Panc1 (cell line): Measurements from ENCODE around the gene PLEKHG4B. TPM values are rescaled to one million over a fixed set of nuclear protein-coding genes. Genes with fewer than 3 reads are reported as not detected.
A peak's percentile ranks its signal among the peaks of the same experiment; 100 is the strongest.

Experiments used
- ATAC-seq: fragments of 200-7000 bp; cut with Tn5 transposase; 2 replicates; pipeline ENCODE4 v1.9.1; 2020; ENCODE audit warnings: mild to moderate bottlenecking, moderate library complexity
- BruUV-seq: library from RNA; stranded (reverse); fragments of 400-500 nt; replicated peaks from 2 replicates; lab custom pipeline; 2021; lab: Mats Ljungman, UMichigan
- CTCF ChIA-PET: fragments of 300-600 bp; sonication (Branson Sonifier 250); formaldehyde crosslinking; loops from one replicate; lab custom pipeline; 2022; ENCODE audit warnings: antibody characterized with exemption; lab: Charles Lee
- POLR2A ChIA-PET: fragments of 300-600 bp; sonication (Branson Sonifier 250); formaldehyde crosslinking; loops from one replicate; lab custom pipeline; 2022; ENCODE audit warnings: antibody characterized with exemption; lab: Charles Lee
- DNase-seq: peaks from one replicate; pipeline ENCODE4 v3.0.0-alpha.2; 2010; ENCODE audit warnings: low read depth, low spot score
- H3K27ac ChIP-seq: 2 replicates; pipeline ENCODE4 v1.5.1; 2011; ENCODE audit warnings: mild to moderate bottlenecking, low read length, inconsistent platforms
- H3K27me3 ChIP-seq: fragments of 200-500 bp; sonication (Bioruptor generic); 2 replicates; pipeline ENCODE4 v1.6.0; 2014; ENCODE audit warnings: low read length, inconsistent platforms; ENCODE audit not compliant: control insufficient read depth, insufficient read depth
- H3K36me3 ChIP-seq: fragments of 200-500 bp; sonication (Bioruptor generic); 2 replicates; pipeline ENCODE4 v1.5.1; 2014; ENCODE audit warnings: inconsistent platforms, mild to moderate bottlenecking, low read length, moderate library complexity; ENCODE audit not compliant: control insufficient read depth, insufficient read depth
- H3K4me1 ChIP-seq: 2 replicates; pipeline ENCODE4 v1.5.1; 2011; ENCODE audit warnings: inconsistent platforms, mild to moderate bottlenecking, low read length, moderate library complexity; ENCODE audit not compliant: control insufficient read depth, insufficient read depth
- H3K4me3 ChIP-seq, 2 experiments: 2 replicates each; pipeline ENCODE4 v1.5.1; 2011 to 2012; ENCODE audit warnings: low read depth in 2 of 2, low read length in 2 of 2, mild to moderate bottlenecking in 2 of 2, inconsistent platforms in 1 of 2, moderate library complexity in 1 of 2
- H3K9me3 ChIP-seq: fragments of 200-500 bp; sonication (Bioruptor generic); 2 replicates; pipeline ENCODE4 v1.5.1; 2014; ENCODE audit warnings: low read depth, mild to moderate bottlenecking, inconsistent platforms, low read length, moderate library complexity; ENCODE audit not compliant: control insufficient read depth, insufficient read depth
- CTCF ChIP-seq: fragments of 450-650 bp; IDR thresholded peaks from 2 replicates; pipeline ENCODE4 v1.5.1; 2017; ENCODE audit warnings: mild to moderate bottlenecking
- POLR2AphosphoS5 ChIP-seq: IDR thresholded peaks from 2 replicates; pipeline ENCODE4 v1.6.1; 2012; ENCODE audit warnings: mild to moderate bottlenecking, low read depth, low read length, moderate library complexity
- REST ChIP-seq, 2 experiments: IDR thresholded peaks; 2 replicates each; pipeline ENCODE4 v1.6.1; 2011 to 2012; ENCODE audit warnings: low read depth in 2 of 2, control low read depth in 1 of 2, low read length in 1 of 2, mild to moderate bottlenecking in 1 of 2, moderate library complexity in 1 of 2; ENCODE audit not compliant: insufficient read depth in 1 of 2
- SIN3A ChIP-seq: IDR thresholded peaks from 2 replicates; pipeline ENCODE4 v1.6.1; 2012; ENCODE audit warnings: low read depth, mild to moderate bottlenecking, low read length, moderate library complexity, borderline replicate concordance; ENCODE audit not compliant: insufficient read depth
- TCF7L2 ChIP-seq: IDR thresholded peaks from 2 replicates; pipeline ENCODE4 v1.6.1; 2011; ENCODE audit warnings: mild to moderate bottlenecking, low read depth, low read length, inconsistent platforms
- in situ Hi-C: cut with HindIII; loops from 2 replicates; pipeline ENCODE4 v1.10.0; 2016; ENCODE audit warnings: low sequenced_read_pairs, low pct_unique_long_range_greater_than_20kb
- intact Hi-C: fragments of 100-400 bp; cut with micrococcal nuclease; formaldehyde crosslinking; loops from one replicate; pipeline ENCODE4 v1.10.0; 2022; ENCODE audit not compliant: unreplicated experiment
- total RNA-seq: library from RNA; stranded (reverse); gene quantifications from one replicate; pipeline ENCODE4 v1.2.1, GENCODE V29; 2021; ENCODE audit not compliant: unreplicated experiment

PLEKHG4B gene
- total RNA-seq, 1 experiment from 2014 or later = 8.9 TPM

- no TSS peak for BruUV-seq
These were observed 9.4 kb upstream of the PLEKHG4B start for GRCh38 chr5:82570-82969.

GRCh38 chr5:83029-83428 is 8.9 kb upstream of the PLEKHG4B start:
- DNase-seq = no peak
- Histone ChIP-seq H3K4me1 (peaks cover 26% of the 10 kb centered on the region), H3K4me3 (no peak overlapping the region), H3K27ac (peak overlapping the region; percentile 59), H3K36me3 (no peaks in the 10 kb centered on the region), H3K9me3 (no peaks in the 10 kb centered on the region), H3K27me3 (no peaks in the 10 kb centered on the region; the same call in 1 of the 2 replicates)
- in situ Hi-C loops = no loop called here
- ChIA-PET CTCF (no interaction called here), POLR2A (no interaction called here)
- no peak for TF ChIP-seq SIN3A
- no peak for TF ChIP-seq CTCF
- TF ChIP-seq REST (IDR thresholded peaks at IDR 0.05; ENCODE audit: insufficient read depth in 1 of 2, low read depth in 2 of 2, low read length in 1 of 2) = no peak
- TF ChIP-seq POLR2AphosphoS5 = no peak
- no peak for TF ChIP-seq TCF7L2
- no peak for ATAC-seq
- intact Hi-C loops = no loop called here
- no TSS peak for BruUV-seq

More at GRCh38 chr5:82570-82969, 9.4 kb upstream of the PLEKHG4B start:
- no peak for TF ChIP-seq CTCF
- no peak for TF ChIP-seq TCF7L2
- TF ChIP-seq SIN3A = no peak
- TF ChIP-seq REST (IDR thresholded peaks at IDR 0.05; ENCODE audit: insufficient read depth in 1 of 2, low read depth in 2 of 2, low read length in 1 of 2) = no peak
- no peak for TF ChIP-seq POLR2AphosphoS5
- H3K36me3 ChIP-seq = no peaks in the 10 kb centered on the region
- in situ Hi-C loops = no loop called here
- peaks cover 31% of the 10 kb centered on the region for H3K4me1 ChIP-seq
- DNase-seq (no peak), ATAC-seq (no peak)
- no peaks in the 10 kb centered on the region for H3K9me3 ChIP-seq
- POLR2A ChIA-PET = no interaction called here
- intact Hi-C loops = no loop called here
- CTCF ChIA-PET = no interaction called here
- peak overlapping the region; percentile 59 for H3K27ac ChIP-seq
- no peaks in the 10 kb centered on the region; the same call in 1 of the 2 replicates for H3K27me3 ChIP-seq
- no peak overlapping the region for H3K4me3 ChIP-seq
